ENCODE measurements around the gene P2RY11.

GRCh38 chr19:10151521-10151920 lies 40.0 kb downstream of the P2RY11 start:
- no peak for TF ChIP-seq CTCF (IDR thresholded peaks at IDR 0.05; ENCODE audit: low read length)
- no peak for TF ChIP-seq EZH2phosphoT487 (IDR thresholded peaks at IDR 0.05; ENCODE audit: low read length)
- no peak for TF ChIP-seq EZH2 (optimal IDR thresholded peaks at IDR 0.05; ENCODE audit: low read depth, low read length)
